Liver (tissue), 9 donors: Measurements from ENCODE around the gene GUCY1B1. TPM values are rescaled to one million over a fixed set of nuclear protein-coding genes. Genes with fewer than 3 reads are reported as not detected.

Source experiments
- DNase-seq: peaks from one replicate; pipeline ENCODE4 v3.0.0-alpha.2; 2017; ENCODE audit warnings: low spot score
- H3K27ac ChIP-seq, 2 donors: one replicate each; pipeline ENCODE4 v1.7.0; 2013; ENCODE audit warnings: inconsistent platforms in 2 of 2, low read length in 2 of 2, control low read depth in 1 of 2, low read depth in 1 of 2, mild to moderate bottlenecking in 1 of 2
- H3K27me3 ChIP-seq, 4 donors: one replicate each; pipeline versions ENCODE4 v1.6.1 to v1.7.0; 2013; ENCODE audit warnings: low read length in 3 of 4, inconsistent platforms in 1 of 4, mild to moderate bottlenecking in 1 of 4, moderate library complexity in 1 of 4; ENCODE audit not compliant: control insufficient read depth in 4 of 4, insufficient read depth in 4 of 4
- H3K36me3 ChIP-seq, 4 donors: one replicate each; pipeline versions ENCODE4 v1.6.1 to v1.7.0; 2013; ENCODE audit warnings: low read length in 3 of 4, mild to moderate bottlenecking in 3 of 4, low read depth in 1 of 4, moderate library complexity in 1 of 4; ENCODE audit not compliant: control insufficient read depth in 4 of 4, insufficient read depth in 3 of 4
- H3K4me1 ChIP-seq, 4 donors: one replicate each; pipeline versions ENCODE4 v1.6.1 to v1.7.0; 2013; ENCODE audit warnings: low read length in 3 of 4, mild to moderate bottlenecking in 3 of 4, moderate library complexity in 1 of 4; ENCODE audit not compliant: control insufficient read depth in 4 of 4, insufficient read depth in 4 of 4
- H3K4me3 ChIP-seq, 3 donors: one replicate each; pipeline versions ENCODE4 v1.6.1 to v1.7.0; 2013; ENCODE audit warnings: low read length in 3 of 3, control low read depth in 1 of 3, low read depth in 1 of 3, mild to moderate bottlenecking in 1 of 3
- H3K9ac ChIP-seq, 2 donors: one replicate each; pipeline ENCODE4 v1.7.0; 2013; ENCODE audit warnings: low read length in 2 of 2, mild to moderate bottlenecking in 2 of 2, moderate library complexity in 2 of 2, control low read depth in 1 of 2, low read depth in 1 of 2
- H3K9me3 ChIP-seq, 4 donors: one replicate each; pipeline versions ENCODE4 v1.6.1 to v1.7.0; 2013; ENCODE audit warnings: low read length in 3 of 4; ENCODE audit not compliant: control insufficient read depth in 4 of 4
- ATF3 ChIP-seq: IDR thresholded peaks from 2 replicates; pipeline ENCODE4 v1.6.1; 2016; ENCODE audit warnings: antibody characterized with exemption
- CTCF ChIP-seq: fragments of 150-350 bp; IDR thresholded peaks from 2 replicates; pipeline ENCODE4 v1.5.1; 2017; ENCODE audit warnings: improper control_type of control experiment, low read depth, low read length; ENCODE audit not compliant: missing input control
- EGR1 ChIP-seq, 2 donors: IDR thresholded peaks; 2 replicates each; pipeline ENCODE4 v1.6.1; 2016 to 2018; ENCODE audit warnings: antibody characterized with exemption in 2 of 2, low read depth in 2 of 2
- GABPA ChIP-seq, 2 donors: IDR thresholded peaks in 1 of 2; conservative IDR thresholded peaks in 1 of 2; 2 replicates each; pipeline ENCODE4 v1.6.1; 2016; ENCODE audit warnings: antibody characterized with exemption in 2 of 2, mild to moderate bottlenecking in 1 of 2, moderate library complexity in 1 of 2
- HNF4G ChIP-seq: IDR thresholded peaks from 2 replicates; pipeline ENCODE4 v1.6.1; 2016; ENCODE audit warnings: antibody characterized with exemption
- RAD21 ChIP-seq, 2 donors: IDR thresholded peaks; 2 replicates each; pipeline ENCODE4 v1.6.1; 2016; ENCODE audit warnings: antibody characterized with exemption in 2 of 2, mild to moderate bottlenecking in 2 of 2
- REST ChIP-seq: IDR thresholded peaks from 2 replicates; pipeline ENCODE4 v1.6.1; 2016; ENCODE audit warnings: antibody characterized with exemption, mild to moderate bottlenecking
- SP1 ChIP-seq: IDR thresholded peaks from 2 replicates; pipeline ENCODE4 v1.6.1; 2018; ENCODE audit warnings: antibody characterized with exemption, mild to moderate bottlenecking
- ZBTB33 ChIP-seq: IDR thresholded peaks from 2 replicates; pipeline ENCODE4 v1.6.1; 2016; ENCODE audit warnings: antibody characterized with exemption
- WGBS: extraction: QIAGEN DNeasy Blood & Tissue Kit; methylation state at CpG from one replicate; pipeline ENCODE4 v1.1.7; 2013; 5-methylcytosine and 5-hydroxymethylcytosine counted together
- polyA plus RNA-seq, 2 donors: library from polyadenylated mRNA; stranded (reverse) in 1 of 2; unstranded in 1 of 2; fragments of 200-250 nt in 1 of 2; fragments of >200 nt in 1 of 2; fragmentation: Nextera tagmentation in 1 of 2; extraction: Ambion mirVana in 1 of 2; gene quantifications; one replicate each; pipeline versions ENCODE4 v1.2.1 to v1.2.3, GENCODE V29; 2013 to 2015
- total RNA-seq, 2 donors: library from RNA; depleted of rRNA; stranded (reverse); fragments of >200 nt; gene quantifications; one replicate each; pipeline ENCODE4 v1.2.3, GENCODE V29; 2014
- donor health status: healthy.
- donor health status: healthy.
- donor health status: healthy.
- donor health status: healthy.
- donor health status: healthy.

GUCY1B1 gene
- total and polyA plus RNA-seq, 4 donors, result 2.6 to 6.7 (median 3.8) TPM

- Histone ChIP-seq H3K27ac (no peak overlapping the region), H3K4me1 (peaks cover 0 to 20% (median 6%) of the 10 kb centered on the region in 4 donors)
These were observed 14.5 kb downstream of the GUCY1B1 start for GRCh38 chr4:155773196-155773800.

More at GRCh38 chr4:155773196-155773800, 14.5 kb downstream of the GUCY1B1 start:
- WGBS, result 90% methylated on average over 4 of the region's 4 CpGs
- H3K27me3 ChIP-seq, result no peaks in the 10 kb centered on the region
- H3K4me3 ChIP-seq, result no peak overlapping the region
- no peaks in the 10 kb centered on the region for H3K9me3 ChIP-seq
- peaks cover 0 to 2% (median 0%) of the 10 kb centered on the region in 4 donors for H3K36me3 ChIP-seq
- no peak overlapping the region for H3K9ac ChIP-seq
- TF ChIP-seq ATF3 (no peak), HNF4G (no peak), CTCF (no peak), ZBTB33 (no peak), GABPA (IDR thresholded peaks at IDR 0.05 in 1 of 2, conservative IDR thresholded peaks at IDR 0.05 in 1 of 2) (no peak), SP1 (no peak), RAD21 (IDR thresholded peaks at IDR 0.05) (no peak), REST (no peak), EGR1 (IDR thresholded peaks at IDR 0.05; ENCODE audit: low read depth in 2 of 2) (no peak)
- DNase-seq, result no peak
